OCI-LY1 (cell line): ENCODE results near the gene KEAP1.

Experiments
- H2AFZ ChIP-seq: fragments of 200-600 bp; sonication (generic), shearing (Covaris generic); 2 replicates; pipeline ENCODE4 v1.6.0; 2014; ENCODE audit warnings: antibody characterized with exemption, mild to moderate bottlenecking, low read length
- H3F3A ChIP-seq: fragments of 200-600 bp; sonication (generic), shearing (Covaris generic); 2 replicates; pipeline ENCODE4 v1.6.0; 2014; ENCODE audit warnings: mild to moderate bottlenecking, antibody characterized with exemption, low read length, moderate library complexity; ENCODE audit not compliant: insufficient read depth
- H3K27ac ChIP-seq: fragments of 200-600 bp; sonication (generic); 2 replicates; pipeline ENCODE4 v1.5.1; 2014; ENCODE audit warnings: low read length, mixed run types, mild to moderate bottlenecking, low read depth; ENCODE audit not compliant: poor library complexity, severe bottlenecking
- H3K27me3 ChIP-seq: fragments of 200-600 bp; sonication (generic); 2 replicates; pipeline ENCODE4 v1.6.0; 2014; ENCODE audit warnings: antibody characterized with exemption, mild to moderate bottlenecking, low read length, moderate library complexity; ENCODE audit not compliant: insufficient read depth
- H3K36me3 ChIP-seq: fragments of 200-600 bp; sonication (generic); 2 replicates; pipeline ENCODE4 v1.6.1; 2014; ENCODE audit warnings: mild to moderate bottlenecking, antibody characterized with exemption, low read length, moderate library complexity, mixed read lengths; ENCODE audit not compliant: insufficient read depth
- H3K4me1 ChIP-seq: fragments of 200-600 bp; sonication (generic); 2 replicates; pipeline ENCODE4 v1.5.1; 2014; ENCODE audit warnings: mild to moderate bottlenecking, low read length, moderate library complexity; ENCODE audit not compliant: insufficient read depth, severe bottlenecking
- H3K4me2 ChIP-seq: fragments of 200-600 bp; sonication (generic), shearing (Covaris generic); 2 replicates; pipeline ENCODE4 v1.6.1; 2014; ENCODE audit warnings: low read length
- H3K4me3 ChIP-seq: fragments of 200-600 bp; sonication (generic); 2 replicates; pipeline ENCODE4 v1.5.1; 2014; ENCODE audit warnings: low read length, low read depth, mild to moderate bottlenecking, mixed read lengths; ENCODE audit not compliant: poor library complexity, severe bottlenecking
- H3K79me2 ChIP-seq: fragments of 200-600 bp; shearing (Covaris generic); 2 replicates; pipeline ENCODE4 v1.6.1; 2016; ENCODE audit warnings: mixed run types, low read length, mixed read lengths; ENCODE audit not compliant: insufficient read depth
- H3K9ac ChIP-seq: fragments of 200-600 bp; sonication (generic), shearing (Covaris generic); 2 replicates; pipeline ENCODE4 v1.6.1; 2014; ENCODE audit warnings: mild to moderate bottlenecking, low read length, mixed read lengths
- H3K9me2 ChIP-seq: fragments of 200-600 bp; sonication (generic), shearing (Covaris generic); 2 replicates; pipeline ENCODE4 v1.6.1; 2014; ENCODE audit warnings: low read depth, mild to moderate bottlenecking, low read length, mixed read lengths
- H3K9me3 ChIP-seq: fragments of 200-600 bp; shearing (Covaris generic); 2 replicates; pipeline ENCODE4 v1.6.1; 2014; ENCODE audit warnings: low read length, mixed read lengths
- H4K20me1 ChIP-seq: fragments of 200-600 bp; sonication (generic), shearing (Covaris generic); 2 replicates; pipeline ENCODE4 v1.6.0; 2016; ENCODE audit warnings: mild to moderate bottlenecking, low read length; ENCODE audit not compliant: insufficient read depth
- EZH2 ChIP-seq: fragments of 200-600 bp; sonication (generic), shearing (Covaris generic); IDR thresholded peaks from 2 replicates; pipeline ENCODE4 v1.8.0; 2017; ENCODE audit warnings: borderline replicate concordance, mixed run types, mild to moderate bottlenecking, antibody characterized with exemption, low read length, moderate library complexity, mixed read lengths
- TF ChIP-seq, protein P1 (sequence below): fragments of 200-600 bp; sonication (generic), shearing (Covaris generic); IDR thresholded peaks from 2 replicates; pipeline ENCODE4 v1.5.1; 2017; ENCODE audit warnings: mild to moderate bottlenecking, antibody characterized with exemption, low read length, moderate library complexity, mixed read lengths

The KEAP1 gene

DNA sequence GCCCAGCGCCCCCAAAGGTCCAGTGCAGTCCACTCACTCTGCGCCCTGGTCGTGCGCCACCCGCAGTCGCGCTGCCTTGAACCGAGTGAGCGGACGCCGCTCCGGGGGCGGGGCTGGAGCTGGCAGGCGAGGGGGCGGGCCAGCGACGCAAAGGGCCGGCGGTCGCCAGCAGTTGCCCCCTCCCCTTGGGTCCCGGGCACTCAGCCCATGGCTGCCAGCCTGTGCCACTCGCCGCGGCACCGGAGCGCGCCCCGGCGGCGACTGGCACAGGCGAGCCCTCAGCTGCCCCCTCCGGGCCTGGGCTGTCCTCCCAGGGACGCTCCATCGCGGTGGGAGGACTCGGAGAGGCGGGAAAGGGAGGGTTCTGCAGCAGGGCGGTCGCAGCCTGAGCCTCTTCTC, 14.2 kb upstream of the KEAP1 start, which contains the start of gene S1PR5:
TSS of gene S1PR5 (minus strand) at position 87 of the 399 bp plus-strand sequence. CDS start 2,436 bp downstream, outside the sequence.
- no peaks in the 10 kb centered on the region for H3K36me3 ChIP-seq
- H3K4me1 ChIP-seq = no peaks in the 10 kb centered on the region
- TF ChIP-seq EZH2 = no peak
- TF ChIP-seq, protein P1, sequence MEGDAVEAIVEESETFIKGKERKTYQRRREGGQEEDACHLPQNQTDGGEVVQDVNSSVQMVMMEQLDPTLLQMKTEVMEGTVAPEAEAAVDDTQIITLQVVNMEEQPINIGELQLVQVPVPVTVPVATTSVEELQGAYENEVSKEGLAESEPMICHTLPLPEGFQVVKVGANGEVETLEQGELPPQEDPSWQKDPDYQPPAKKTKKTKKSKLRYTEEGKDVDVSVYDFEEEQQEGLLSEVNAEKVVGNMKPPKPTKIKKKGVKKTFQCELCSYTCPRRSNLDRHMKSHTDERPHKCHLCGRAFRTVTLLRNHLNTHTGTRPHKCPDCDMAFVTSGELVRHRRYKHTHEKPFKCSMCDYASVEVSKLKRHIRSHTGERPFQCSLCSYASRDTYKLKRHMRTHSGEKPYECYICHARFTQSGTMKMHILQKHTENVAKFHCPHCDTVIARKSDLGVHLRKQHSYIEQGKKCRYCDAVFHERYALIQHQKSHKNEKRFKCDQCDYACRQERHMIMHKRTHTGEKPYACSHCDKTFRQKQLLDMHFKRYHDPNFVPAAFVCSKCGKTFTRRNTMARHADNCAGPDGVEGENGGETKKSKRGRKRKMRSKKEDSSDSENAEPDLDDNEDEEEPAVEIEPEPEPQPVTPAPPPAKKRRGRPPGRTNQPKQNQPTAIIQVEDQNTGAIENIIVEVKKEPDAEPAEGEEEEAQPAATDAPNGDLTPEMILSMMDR = no peak
- H3K9ac ChIP-seq = no peak within 1 kb of the TSS
- H3K27ac ChIP-seq = no peak within 1 kb of the TSS
- 0 out of 2 replicates have a peak, but pooled peaks cover 8% of the 10 kb centered on the region for H3K27me3 ChIP-seq
- no peak within 1 kb of the TSS for H2AFZ ChIP-seq
- no peak within 1 kb of the TSS for H3K4me3 ChIP-seq
- H3F3A ChIP-seq = no peaks in the 10 kb centered on the region
- no peaks in the 10 kb centered on the region for H4K20me1 ChIP-seq
- no peaks in the 10 kb centered on the region for H3K79me2 ChIP-seq
- no peak within 1 kb of the TSS for H3K4me2 ChIP-seq
- no peaks in the 10 kb centered on the region for H3K9me3 ChIP-seq
- H3K9me2 ChIP-seq = no peaks in the 10 kb centered on the region

DNA sequence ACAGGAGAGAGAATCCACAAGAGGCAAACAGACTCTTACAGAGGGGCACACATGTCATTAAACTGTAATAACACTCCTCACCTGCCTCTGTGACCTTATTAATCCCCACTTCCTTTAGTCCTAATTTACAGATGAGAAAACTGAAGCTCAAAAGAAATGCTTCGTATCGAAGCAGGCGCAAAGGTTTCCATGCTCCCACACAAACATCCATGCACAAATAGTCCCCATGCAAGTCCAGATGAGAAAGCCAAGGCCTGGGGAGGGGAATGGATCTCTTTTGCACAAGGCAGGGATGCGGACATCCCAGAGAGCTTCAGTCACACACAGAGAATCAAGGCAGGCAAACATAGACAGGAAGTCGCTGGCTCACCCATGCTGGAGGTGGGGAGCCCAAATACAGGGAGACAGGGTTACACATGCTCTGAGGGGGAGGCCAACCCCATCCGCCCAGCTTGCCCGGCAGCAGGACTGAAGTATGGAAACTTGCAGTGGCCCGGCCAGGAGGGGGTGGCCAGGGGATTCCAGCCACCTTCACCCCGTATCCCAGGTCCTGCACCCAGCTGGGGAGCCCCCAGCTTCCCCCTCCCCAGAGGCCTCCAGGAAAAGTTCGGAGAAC, 13.6 kb upstream of the KEAP1 start:
- no peak overlapping the region for H3K4me2 ChIP-seq
- no peaks in the 10 kb centered on the region for H3K36me3 ChIP-seq
- 0 out of 2 replicates have a peak, but pooled peaks cover 7% of the 10 kb centered on the region for H3K27me3 ChIP-seq
- no peak overlapping the region for H3K27ac ChIP-seq
- H3K4me1 ChIP-seq = no peaks in the 10 kb centered on the region
- H3K9me3 ChIP-seq = no peaks in the 10 kb centered on the region
- TF ChIP-seq, protein P1 = no peak
- TF ChIP-seq EZH2 = no peak
- no peaks in the 10 kb centered on the region for H3F3A ChIP-seq
- H3K79me2 ChIP-seq = no peaks in the 10 kb centered on the region
- H3K9ac ChIP-seq = no peak overlapping the region
- no peaks in the 10 kb centered on the region for H3K9me2 ChIP-seq
- H3K4me3 ChIP-seq = no peak overlapping the region
- H2AFZ ChIP-seq = no peak overlapping the region
- H4K20me1 ChIP-seq = no peaks in the 10 kb centered on the region

DNA sequence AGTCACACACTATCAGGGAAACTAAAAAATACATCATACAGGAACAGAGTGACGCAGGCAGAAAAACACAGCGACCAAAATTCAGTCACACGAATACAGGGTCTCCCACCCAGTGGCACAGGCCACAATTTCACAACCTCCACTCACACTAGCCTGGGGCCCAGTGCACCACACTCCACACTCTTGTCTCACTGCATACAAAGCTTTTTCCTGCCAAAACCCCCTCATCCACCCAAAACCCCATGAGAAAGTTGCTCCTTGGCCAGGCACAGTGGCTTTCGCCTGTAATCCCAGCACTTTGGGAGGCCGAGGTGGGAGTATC, 12.9 kb upstream of the KEAP1 start:
- no peaks in the 10 kb centered on the region for H3K36me3 ChIP-seq
- no peaks in the 10 kb centered on the region for H3K9me2 ChIP-seq
- no peaks in the 10 kb centered on the region for H4K20me1 ChIP-seq
- no peak overlapping the region for H3K4me3 ChIP-seq
- H3K79me2 ChIP-seq = no peaks in the 10 kb centered on the region
- no peak overlapping the region for H2AFZ ChIP-seq
- H3K9ac ChIP-seq = no peak overlapping the region
- 0 out of 2 replicates have a peak, but pooled peaks cover 4% of the 10 kb centered on the region for H3K27me3 ChIP-seq
- no peak for TF ChIP-seq EZH2
- TF ChIP-seq, protein P1 = no peak
- H3K27ac ChIP-seq = no peak overlapping the region
- no peaks in the 10 kb centered on the region for H3F3A ChIP-seq
- no peaks in the 10 kb centered on the region for H3K4me1 ChIP-seq
- H3K9me3 ChIP-seq = no peaks in the 10 kb centered on the region
- H3K4me2 ChIP-seq = no peak overlapping the region
